Smooth muscle cell of bladder (primary cell): ENCODE results near the gene DMPK. TPM values are rescaled to one million over a fixed set of nuclear protein-coding genes. Genes with fewer than 3 reads are reported as not detected.

Source experiments
- total RNA-seq: library from RNA; depleted of rRNA; stranded (reverse); fragments of >200 nt; gene quantifications from 2 replicates; pipeline ENCODE4 v1.2.3, GENCODE V29; 2014

The DMPK gene
- 28.0 and 70.8 TPM in 2 replicates for total RNA-seq

DNA sequence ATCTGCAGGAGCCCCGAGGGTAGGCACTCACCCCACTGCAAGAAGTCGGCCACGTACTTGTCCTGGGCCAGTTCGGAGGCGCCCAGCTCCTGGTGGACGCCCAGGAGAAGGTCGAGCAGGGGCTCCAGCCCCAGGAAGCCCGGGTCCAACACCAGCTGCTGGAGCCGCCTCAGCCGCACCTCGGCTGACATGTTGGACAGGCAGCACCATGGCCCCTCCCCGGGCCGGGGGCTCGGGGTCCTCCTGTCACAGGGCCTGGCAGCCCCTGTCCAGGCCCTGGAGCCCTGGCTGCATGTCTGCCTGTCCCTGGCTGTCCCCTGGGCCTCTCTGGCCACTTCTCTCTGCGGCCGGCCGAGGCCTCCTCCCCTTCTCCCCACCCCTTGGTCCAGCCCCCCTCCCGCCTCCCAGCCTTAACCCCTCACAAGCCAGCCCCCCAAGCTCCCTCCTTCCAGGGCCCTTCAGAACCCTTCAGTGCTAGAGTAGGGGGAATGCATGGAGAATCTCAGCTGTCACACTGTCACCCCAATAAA is at the start of gene DMPK:
DMPK (minus strand) TSS at position 329 of the 530 bp plus-strand sequence; CDS start at position 191, 138 bp downstream.

DNA sequence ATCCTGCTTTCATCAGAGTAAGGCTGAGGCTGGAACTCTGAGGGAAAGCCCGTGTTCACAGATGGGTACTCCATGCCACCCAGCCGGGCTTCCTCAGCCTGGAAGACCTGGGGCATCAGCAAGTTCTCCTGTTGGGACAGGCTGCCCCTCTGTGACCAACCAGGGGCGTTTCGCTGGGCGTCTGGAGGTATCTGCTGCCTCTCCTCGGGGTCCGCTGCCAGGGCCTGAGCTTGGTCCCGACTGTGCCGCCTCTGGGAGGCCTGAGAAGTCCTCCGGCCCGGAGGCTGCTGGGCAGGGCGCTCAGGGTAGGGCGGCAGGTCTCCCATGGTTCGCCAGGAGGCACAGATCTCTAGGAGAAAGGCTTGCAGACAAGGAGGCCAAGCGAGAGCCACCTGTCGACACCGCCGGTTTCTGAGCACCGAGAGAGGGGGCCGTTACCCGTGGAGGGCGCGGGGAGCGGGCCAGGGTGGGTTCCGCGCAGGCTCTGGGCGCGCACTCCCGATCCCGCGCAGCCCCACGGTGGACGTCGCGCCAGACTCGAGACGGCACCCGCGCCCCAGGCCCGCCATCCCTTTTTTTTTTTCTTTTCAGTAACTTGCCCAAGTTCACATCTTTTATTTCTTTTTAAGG is 32.7 kb upstream of the DMPK start, which contains the start of gene RSPH6A:
RSPH6A (minus strand) TSS at position 458 of the 630 bp plus-strand sequence; CDS start at position 326, 132 bp downstream.

DNA sequence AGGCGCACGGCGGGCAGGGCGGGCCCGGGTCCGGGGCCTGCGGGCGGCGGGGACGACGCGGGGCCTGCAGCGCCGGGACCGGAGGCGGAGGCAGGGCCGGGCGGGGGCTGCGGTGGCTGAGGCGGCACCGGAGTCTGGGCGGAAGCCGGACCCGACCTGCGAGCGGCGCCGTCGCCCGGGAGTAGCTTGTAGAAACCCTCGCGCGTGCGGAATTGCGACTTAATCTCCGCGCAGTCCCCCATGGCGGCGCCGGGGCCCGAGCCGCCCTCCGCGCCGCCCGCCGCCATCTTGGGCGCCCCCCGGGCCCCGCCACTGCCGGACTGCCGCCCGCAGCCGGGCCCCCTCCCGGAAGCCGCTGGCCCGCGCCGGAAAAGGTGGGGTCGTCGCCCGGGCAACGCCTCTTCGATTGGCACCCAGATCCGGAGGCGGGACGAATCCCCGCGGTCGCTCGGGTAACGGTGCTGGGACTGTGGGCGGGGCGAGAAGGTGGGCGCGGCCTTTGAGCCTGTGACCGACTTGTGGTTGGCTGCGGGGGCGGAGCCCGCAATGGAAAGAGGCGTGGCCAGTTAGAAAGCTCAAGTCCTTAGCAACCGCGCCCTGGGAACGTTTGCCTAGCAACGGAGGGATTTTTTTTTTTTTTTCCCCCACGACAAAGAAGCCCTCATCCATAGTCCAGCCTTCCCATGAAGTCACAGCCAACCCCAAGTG is 10.3 kb upstream of the DMPK start, which contains the start of gene DMWD:
DMWD (minus strand) TSS at position 376 of the 708 bp plus-strand sequence; CDS start at position 287, 89 bp downstream.

DNA sequence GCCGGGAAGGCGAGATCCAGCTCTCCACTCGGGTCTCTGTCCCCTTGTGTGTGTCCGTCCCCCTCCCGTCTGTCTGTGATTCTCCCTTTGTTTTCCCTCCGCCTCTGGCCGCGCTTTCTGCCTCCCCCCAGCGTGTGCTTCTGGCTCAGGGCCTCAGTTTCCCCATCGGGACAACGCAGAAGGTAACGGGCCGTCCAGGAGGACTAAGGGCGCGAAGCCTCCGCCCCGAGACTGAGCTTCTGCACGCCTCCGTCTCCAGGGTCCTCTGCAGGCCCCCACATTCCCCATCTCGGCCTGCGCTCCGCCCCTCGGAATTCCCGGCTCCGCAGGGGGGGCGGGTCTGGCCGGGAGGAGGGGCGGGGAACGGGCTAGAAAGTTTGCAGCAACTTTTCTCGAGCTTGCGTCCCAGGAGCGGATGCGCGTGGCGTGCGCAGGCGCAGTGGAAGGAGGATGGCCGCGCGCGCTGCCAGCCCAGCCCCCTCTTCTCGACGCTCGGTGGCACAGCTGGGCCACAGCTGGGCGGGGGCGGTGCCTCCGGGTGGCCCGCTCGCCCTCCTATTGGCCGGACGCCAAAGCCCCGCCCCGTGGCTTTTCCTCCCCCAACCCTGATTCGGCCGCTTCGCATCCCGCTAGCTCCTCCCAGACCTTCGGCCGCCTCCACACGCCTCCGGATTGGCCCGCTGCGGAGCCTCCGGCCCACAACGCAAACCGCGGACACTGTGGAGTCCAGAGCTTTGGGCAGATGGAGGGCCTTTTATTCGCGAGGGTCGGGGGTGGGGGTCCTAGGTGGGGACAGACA is 13.1 kb downstream of the DMPK start, which contains the start of gene SIX5:
SIX5 (minus strand) TSS at position 269 of the 799 bp plus-strand sequence. CDS start 408 bp downstream, outside the sequence.

DNA sequence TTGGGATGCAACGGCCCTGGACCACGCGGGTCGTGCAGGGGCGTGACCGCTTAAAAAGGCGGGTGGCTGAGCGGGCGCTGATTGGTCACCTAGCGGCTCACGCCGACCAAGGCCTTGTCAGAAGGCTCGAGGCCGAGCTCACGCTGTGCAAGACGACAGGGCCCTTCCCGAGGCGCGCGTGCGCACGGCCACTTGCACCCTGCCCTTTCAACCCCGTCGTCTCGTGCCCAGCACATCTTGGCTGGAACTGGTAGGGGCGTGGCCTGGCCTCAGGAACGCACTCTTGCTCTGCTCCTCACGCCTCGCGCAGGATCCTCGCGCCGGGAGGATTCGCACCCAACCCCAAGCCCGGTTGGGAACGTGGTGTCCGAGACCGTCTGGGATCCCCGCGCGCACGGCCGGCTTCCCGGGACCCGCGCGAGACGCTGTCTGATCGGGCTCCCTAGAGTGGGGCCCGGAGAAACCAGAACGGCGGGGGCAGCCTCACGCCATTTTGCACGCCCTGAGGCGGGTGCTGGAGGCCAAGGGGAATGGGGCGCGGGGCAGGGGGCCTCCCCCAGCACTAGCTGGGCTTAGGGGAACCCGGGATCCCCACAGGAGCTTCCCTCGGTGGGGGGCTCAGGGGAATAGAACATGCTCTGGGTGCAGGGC is 49.0 kb downstream of the DMPK start, which contains the start of gene MEIOSIN:
MEIOSIN (plus strand) TSS at position 280 of the 651 bp plus-strand sequence. CDS start 1,938 bp downstream, outside the sequence.

DNA sequence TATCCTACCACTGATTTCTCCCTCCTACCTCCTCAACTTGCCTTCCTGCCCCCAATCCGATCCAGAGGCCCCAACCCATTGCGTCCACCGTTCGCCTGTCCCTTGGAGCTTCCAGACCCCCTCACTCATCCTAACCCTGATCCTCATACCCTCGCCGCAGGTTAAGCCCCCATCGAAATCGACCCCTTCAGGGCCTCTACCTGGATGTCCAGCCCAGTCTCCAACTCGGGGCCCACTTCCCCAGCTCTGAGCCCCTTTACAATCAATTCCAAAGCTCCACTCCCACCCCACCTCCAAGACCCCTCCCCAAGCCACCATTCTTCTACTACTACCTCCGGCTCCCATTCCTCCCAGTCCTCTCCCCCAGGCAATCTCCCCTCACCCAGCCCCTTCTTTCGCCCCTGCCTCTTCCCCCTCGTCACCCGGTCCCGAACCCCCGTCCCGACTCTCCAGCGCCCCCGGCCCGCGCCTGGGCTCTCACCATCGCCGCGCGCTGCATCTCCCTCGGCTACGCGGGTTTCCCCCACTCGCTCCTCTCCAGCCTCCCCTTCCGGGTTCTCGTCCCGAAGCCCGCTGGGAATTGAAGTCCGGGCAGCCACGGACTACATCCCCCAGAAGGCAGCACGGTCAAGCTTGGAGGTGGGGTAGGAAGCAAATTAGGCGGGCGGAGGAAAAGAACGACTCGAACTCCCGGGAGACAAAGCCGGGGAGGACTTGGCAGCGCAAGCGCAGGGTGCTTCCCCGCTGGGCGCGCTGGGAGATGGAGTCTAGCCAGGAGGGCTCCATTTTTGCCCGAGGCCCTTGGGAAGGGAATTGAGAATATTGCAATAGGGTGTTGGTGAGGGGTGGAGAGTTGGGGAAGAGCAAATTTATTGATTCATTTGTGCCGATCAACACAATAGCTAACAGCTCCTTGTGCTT is 51.7 kb downstream of the DMPK start, which contains the start of gene FBXO46:
FBXO46 (minus strand) TSS at position 529 of the 921 bp plus-strand sequence. CDS start 17,401 bp downstream, outside the sequence.

Other genes starting within 250 kb of the DMPK start
- gene OPA3, start 197.7 kb downstream of the DMPK start, total RNA-seq: 3.7 and 4.2 TPM in 2 replicates
- not detected in 2 replicates for gene GPR4, start 180.3 kb downstream of the DMPK start, total RNA-seq
- gene EML2, start 143.1 kb downstream of the DMPK start, total RNA-seq: 27.9 and 36.7 TPM in 2 replicates
- 0.09 and 0.14 TPM in 2 replicates for gene GIPR, start 114.3 kb downstream of the DMPK start, total RNA-seq
- gene SNRPD2, start 90.5 kb downstream of the DMPK start, total RNA-seq: 780 and 863 TPM in 2 replicates
- 17.2 and 19.1 TPM in 2 replicates for gene QPCTL, start 89.8 kb downstream of the DMPK start, total RNA-seq
- gene FBXO46, start 51.6 kb downstream of the DMPK start, total RNA-seq: 2.0 and 2.6 TPM in 2 replicates
- gene MEIOSIN, start 49.1 kb downstream of the DMPK start, total RNA-seq: not detected in 2 replicates
- gene SIX5, start 13.2 kb downstream of the DMPK start, total RNA-seq: 6.8 and 8.0 TPM in 2 replicates
- 20.2 and 27.5 TPM in 2 replicates for gene DMWD, start 10.4 kb upstream of the DMPK start, total RNA-seq
- 0.09 and 0.14 TPM in 2 replicates for gene RSPH6A, start 32.8 kb upstream of the DMPK start, total RNA-seq
- 24.5 and 32.4 TPM in 2 replicates for gene SYMPK, start 80.7 kb upstream of the DMPK start, total RNA-seq
- gene FOXA3, start 81.8 kb upstream of the DMPK start, total RNA-seq: not detected in 2 replicates
- 18.6 and 22.7 TPM in 2 replicates for gene IRF2BP1, start 103.7 kb upstream of the DMPK start, total RNA-seq
- gene MYPOP, start 120.1 kb upstream of the DMPK start, total RNA-seq: 0.85 and 0.92 TPM in 2 replicates
- not detected in 2 replicates for gene NANOS2, start 132.3 kb upstream of the DMPK start, total RNA-seq
- gene NOVA2, start 191.4 kb upstream of the DMPK start, total RNA-seq: under 0.01 TPM in 2 replicates
- 5.7 and 7.2 TPM in 2 replicates for gene CCDC61, start 213.0 kb upstream of the DMPK start, total RNA-seq
- gene PGLYRP1, start 240.6 kb upstream of the DMPK start, total RNA-seq: not detected in 2 replicates